ENCODE results near the gene OPN1LW. TPM values are rescaled to one million over a fixed set of nuclear protein-coding genes. Genes with fewer than 3 reads are reported as not detected.
"Not testable (repeated sequence)": the region's sequence is repeated elsewhere in the genome, so short reads cannot be mapped to it uniquely, and the experiment has no call there.

Gene OPN1LW
- total RNA-seq, 1 experiment from 2014 or later, result not detected

- Histone ChIP-seq H3K27ac (ENCODE audit: low read depth, low read length, poor library complexity, severe bottlenecking) (no peak overlapping the region), H3K36me3 (ENCODE audit: insufficient read depth, low read length, poor library complexity, severe bottlenecking) (no peaks in the 10 kb centered on the region), H3K4me1 (ENCODE audit: insufficient read depth, low read length, poor library complexity, severe bottlenecking) (no peaks in the 10 kb centered on the region), H3K9me3 (ENCODE audit: low read depth, low read length, poor library complexity, severe bottlenecking) (no peaks in the 10 kb centered on the region), H3K27me3 (replicated peaks; ENCODE audit: insufficient read depth, low read depth, low read length, poor library complexity) (no peaks in the 10 kb centered on the region), H3K4me3 (ENCODE audit: low read depth, low read length, poor library complexity, severe bottlenecking) (no peak overlapping the region)
- intact Hi-C loops (cut with micrococcal nuclease; ENCODE audit: unreplicated experiment), result no loop called here
- CTCF ChIA-PET, result no interaction called here
- TF ChIP-seq CTCF (conservative IDR thresholded peaks at IDR 0.05; ENCODE audit: low read depth, low read length) (no peak), EZH2 (IDR thresholded peaks at IDR 0.05; ENCODE audit: borderline replicate concordance, low read depth, low read length, poor library complexity, severe bottlenecking) (no peak)
- DNase-seq (ENCODE audit: low spot score), result no peak
- POLR2A ChIA-PET (ENCODE audit: low non-redundant PET), result no interaction called here
- BruUV-seq (replicated peaks), result no TSS peak
These were observed 3.3 kb upstream of the OPN1LW start for GRCh38 chrX:154140742-154141141.

DNA sequence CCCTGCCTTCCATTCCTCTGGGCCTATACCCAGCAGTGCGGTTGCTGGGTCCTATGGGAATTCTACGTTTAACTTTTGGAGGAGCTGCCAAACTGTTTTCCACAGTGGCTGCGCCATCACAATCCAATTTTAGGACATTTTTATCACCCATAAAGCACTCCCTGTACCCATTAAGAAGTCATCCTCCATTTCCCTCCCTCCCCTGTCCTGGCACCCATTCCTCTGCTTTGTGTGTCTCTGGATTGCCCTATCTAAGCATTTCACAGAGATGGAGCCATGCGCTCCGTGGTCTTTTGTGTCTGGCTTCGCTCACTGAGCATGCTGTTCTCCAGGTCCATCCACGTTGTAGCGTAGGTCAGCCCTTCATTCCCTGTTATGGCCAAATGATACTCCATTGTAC, 1.7 kb upstream of the OPN1LW start:
- Histone ChIP-seq H3K4me1 (ENCODE audit: insufficient read depth, low read length, poor library complexity, severe bottlenecking) (no peaks in the 10 kb centered on the region), H3K4me3 (ENCODE audit: low read depth, low read length, poor library complexity, severe bottlenecking) (no peak overlapping the region), H3K27me3 (replicated peaks; ENCODE audit: insufficient read depth, low read depth, low read length, poor library complexity) (no peaks in the 10 kb centered on the region), H3K27ac (ENCODE audit: low read depth, low read length, poor library complexity, severe bottlenecking) (no peak overlapping the region), H3K9me3 (ENCODE audit: low read depth, low read length, poor library complexity, severe bottlenecking) (no peaks in the 10 kb centered on the region), H3K36me3 (ENCODE audit: insufficient read depth, low read length, poor library complexity, severe bottlenecking) (no peaks in the 10 kb centered on the region)
- ChIA-PET CTCF (no interaction called here), POLR2A (ENCODE audit: low non-redundant PET) (no interaction called here)
- no TSS peak for BruUV-seq (replicated peaks)
- DNase-seq (ENCODE audit: low spot score), result no peak
- intact Hi-C loops (cut with micrococcal nuclease; ENCODE audit: unreplicated experiment), result no loop called here
- TF ChIP-seq CTCF (conservative IDR thresholded peaks at IDR 0.05; ENCODE audit: low read depth, low read length) (no peak), EZH2 (IDR thresholded peaks at IDR 0.05; ENCODE audit: borderline replicate concordance, low read depth, low read length, poor library complexity, severe bottlenecking) (no peak)

- DNase-seq (ENCODE audit: low spot score), result no peak
- Histone ChIP-seq H3K4me1 (ENCODE audit: insufficient read depth, low read length, poor library complexity, severe bottlenecking) (no peaks in the 10 kb centered on the region), H3K4me3 (ENCODE audit: low read depth, low read length, poor library complexity, severe bottlenecking) (no peak overlapping the region), H3K36me3 (ENCODE audit: insufficient read depth, low read length, poor library complexity, severe bottlenecking) (no peaks in the 10 kb centered on the region), H3K27me3 (replicated peaks; ENCODE audit: insufficient read depth, low read depth, low read length, poor library complexity) (no peaks in the 10 kb centered on the region), H3K9me3 (ENCODE audit: low read depth, low read length, poor library complexity, severe bottlenecking) (no peaks in the 10 kb centered on the region), H3K27ac (ENCODE audit: low read depth, low read length, poor library complexity, severe bottlenecking) (no peak overlapping the region)
- ChIA-PET POLR2A (ENCODE audit: low non-redundant PET) (interaction anchor here (0.5 kb wide), 1 partner anchor 401 kb away, joined by 3 read pairs; no protein-coding TSS in a partner anchor), CTCF (interaction anchor here (0.5 kb wide), 1 partner anchor 634 kb away, joined by 10 read pairs; no protein-coding TSS in a partner anchor)
- BruUV-seq (replicated peaks), result no TSS peak
- intact Hi-C loops (cut with micrococcal nuclease; ENCODE audit: unreplicated experiment), result no loop called here
- TF ChIP-seq EZH2 (IDR thresholded peaks at IDR 0.05; ENCODE audit: borderline replicate concordance, low read depth, low read length, poor library complexity, severe bottlenecking) (no peak), CTCF (conservative IDR thresholded peaks at IDR 0.05; ENCODE audit: low read depth, low read length) (no peak)
These were observed 895 bp upstream of the OPN1LW start for GRCh38 chrX:154142950-154143745.

DNA sequence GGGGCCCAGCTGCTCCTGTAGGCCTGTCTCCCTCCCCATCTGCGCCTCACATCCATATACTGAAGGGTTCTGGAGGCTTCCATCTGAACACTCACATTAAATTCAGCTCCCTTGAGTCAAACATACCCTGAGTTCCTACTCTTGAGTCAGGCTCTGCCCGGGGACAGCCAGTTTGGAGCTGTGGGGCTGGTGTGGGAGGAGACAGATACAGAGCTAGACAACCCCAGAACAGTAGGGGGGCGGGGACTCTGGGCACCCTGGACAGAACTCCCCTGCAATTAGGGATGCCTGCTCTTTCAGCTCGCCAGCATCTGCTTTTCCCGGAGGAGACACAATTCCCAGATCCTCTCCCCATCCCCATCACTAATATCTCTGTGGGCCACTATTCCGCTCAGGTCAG, 7.0 kb downstream of the OPN1LW start:
- CTCF ChIA-PET; BruUV-seq (replicated peaks); H3K27ac ChIP-seq (ENCODE audit: low read depth, low read length, poor library complexity, severe bottlenecking); DNase-seq (ENCODE audit: low spot score); intact Hi-C loops (cut with micrococcal nuclease; ENCODE audit: unreplicated experiment); H3K4me3 ChIP-seq (ENCODE audit: low read depth, low read length, poor library complexity, severe bottlenecking); H3K36me3 ChIP-seq (ENCODE audit: insufficient read depth, low read length, poor library complexity, severe bottlenecking); H3K27me3 ChIP-seq (replicated peaks; ENCODE audit: insufficient read depth, low read depth, low read length, poor library complexity); H3K4me1 ChIP-seq (ENCODE audit: insufficient read depth, low read length, poor library complexity, severe bottlenecking); H3K9me3 ChIP-seq (ENCODE audit: low read depth, low read length, poor library complexity, severe bottlenecking); POLR2A ChIA-PET (ENCODE audit: low non-redundant PET): not testable (repeated sequence)

GRCh38 chrX:154156221-154156620, 12.2 kb downstream of the OPN1LW start:
- BruUV-seq (replicated peaks); H3K9me3 ChIP-seq (ENCODE audit: low read depth, low read length, poor library complexity, severe bottlenecking); H3K4me1 ChIP-seq (ENCODE audit: insufficient read depth, low read length, poor library complexity, severe bottlenecking); CTCF ChIA-PET; H3K27me3 ChIP-seq (replicated peaks; ENCODE audit: insufficient read depth, low read depth, low read length, poor library complexity); H3K4me3 ChIP-seq (ENCODE audit: low read depth, low read length, poor library complexity, severe bottlenecking); DNase-seq (ENCODE audit: low spot score); H3K36me3 ChIP-seq (ENCODE audit: insufficient read depth, low read length, poor library complexity, severe bottlenecking); POLR2A ChIA-PET (ENCODE audit: low non-redundant PET); intact Hi-C loops (cut with micrococcal nuclease; ENCODE audit: unreplicated experiment); H3K27ac ChIP-seq (ENCODE audit: low read depth, low read length, poor library complexity, severe bottlenecking): not testable (repeated sequence)
